Epithelial cell of esophagus (primary cell): Measurements from ENCODE around the gene MFSD1.
"Not testable (repeated sequence)": the region's sequence is repeated elsewhere in the genome, so short reads cannot be mapped to it uniquely, and the experiment has no call there.

Source experiments
- DNase-seq: peaks from one replicate; pipeline ENCODE4 v3.0.0; 2010; ENCODE audit warnings: low read depth
- H3K4me3 ChIP-seq: 2 replicates; pipeline ENCODE4 v1.5.1; 2011; ENCODE audit warnings: mild to moderate bottlenecking, low read length, control low read depth
- CTCF ChIP-seq: IDR thresholded peaks from 2 replicates; pipeline ENCODE4 v1.5.1; 2011; ENCODE audit warnings: low read depth, mild to moderate bottlenecking, low read length, control low read depth, inconsistent platforms; ENCODE audit not compliant: insufficient read depth; ENCODE audit errors: missing control alignments

Gene MFSD1

GRCh38 chr3:158782283-158782989, 19.4 kb upstream of the MFSD1 start:
- H3K4me3 ChIP-seq = no peak overlapping the region
- no peak for DNase-seq
- TF ChIP-seq CTCF = no peak

- no peak for TF ChIP-seq CTCF
- no peak for DNase-seq
- H3K4me3 ChIP-seq = no peak overlapping the region
Observed at GRCh38 chr3:158783051-158783450, 18.8 kb upstream of the MFSD1 start.

DNA sequence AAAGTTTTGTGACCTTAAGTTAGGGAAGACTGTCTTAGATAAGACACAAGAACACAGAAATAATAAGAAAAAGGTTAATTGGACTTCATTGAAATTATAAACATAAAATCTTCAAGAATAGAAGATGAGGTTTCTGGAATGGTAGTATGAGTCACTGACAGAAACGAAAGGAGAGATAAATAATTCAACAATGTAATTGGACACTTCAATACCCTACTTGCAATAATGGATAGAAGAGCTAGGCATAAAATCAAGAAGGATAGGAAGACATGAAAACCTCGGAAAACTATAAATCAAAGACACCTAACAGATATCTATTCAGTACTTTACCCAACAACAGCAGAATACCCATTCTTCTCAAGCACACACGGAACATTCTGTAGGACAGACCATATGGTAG, 15.9 kb upstream of the MFSD1 start:
- no peak for TF ChIP-seq CTCF
- DNase-seq = no peak
- H3K4me3 ChIP-seq = no peak overlapping the region

GRCh38 chr3:158788446-158788845, 13.4 kb upstream of the MFSD1 start:
- TF ChIP-seq CTCF = no peak
- DNase-seq = no peak

DNA sequence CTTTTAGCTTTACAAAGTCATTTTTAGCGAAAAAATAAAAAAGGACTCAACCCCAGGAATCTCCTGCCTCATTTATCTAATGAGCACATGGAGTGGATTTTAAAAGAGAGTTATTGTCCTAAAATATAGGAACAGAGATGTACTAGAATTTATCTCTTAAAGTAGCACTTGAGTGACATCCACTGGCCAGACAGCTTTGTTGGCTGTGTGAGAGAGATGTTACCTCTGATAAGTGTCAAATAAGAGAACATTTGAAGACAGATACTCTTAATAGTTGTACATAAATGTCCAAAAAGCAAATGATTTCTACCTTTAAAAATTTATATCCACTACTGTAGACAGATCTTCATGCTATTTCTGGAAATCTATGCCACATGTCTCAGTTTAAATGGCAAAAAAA, 12.3 kb upstream of the MFSD1 start:
- no peak overlapping the region for H3K4me3 ChIP-seq
- DNase-seq = peak; percentile 62
- peak; percentile 50 for TF ChIP-seq CTCF

More at GRCh38 chr3:158788446-158788845, 13.4 kb upstream of the MFSD1 start:
- H3K4me3 ChIP-seq = no peak overlapping the region

GRCh38 chr3:158790901-158791589, 10.8 kb upstream of the MFSD1 start:
- peak; percentile 82 for TF ChIP-seq CTCF
- no peak overlapping the region for H3K4me3 ChIP-seq
- peak; percentile 70 for DNase-seq

GRCh38 chr3:158791590-158791920, 10.3 kb upstream of the MFSD1 start:
- not testable (repeated sequence) for H3K4me3 ChIP-seq, DNase-seq
